Middle frontal gyrus (tissue), 1 donor: ENCODE results near the gene MARCHF11.

Experiments
- DNase-seq: peaks from one replicate; pipeline ENCODE4 v3.0.0-alpha.2; 2015; ENCODE audit warnings: low spot score; ENCODE audit errors: extremely low spot score

The MARCHF11 gene

GRCh38 chr5:16057277-16057676 is 122.3 kb downstream of the MARCHF11 start:
- DNase-seq: no peak

- DNase-seq: no peak
Observed at GRCh38 chr5:16051246-16051755, 128.3 kb downstream of the MARCHF11 start.

- DNase-seq: no peak
Observed at GRCh38 chr5:16050414-16050813, 129.2 kb downstream of the MARCHF11 start.

- DNase-seq: no peak
Observed at GRCh38 chr5:16049761-16050160, 129.8 kb downstream of the MARCHF11 start.

- no peak for DNase-seq
Observed at GRCh38 chr5:16048132-16048531, 131.5 kb downstream of the MARCHF11 start.

GRCh38 chr5:16043349-16043965 is 136.1 kb downstream of the MARCHF11 start:
- DNase-seq: no peak

GRCh38 chr5:16037121-16037845 is 142.3 kb downstream of the MARCHF11 start:
- no peak for DNase-seq

DNA sequence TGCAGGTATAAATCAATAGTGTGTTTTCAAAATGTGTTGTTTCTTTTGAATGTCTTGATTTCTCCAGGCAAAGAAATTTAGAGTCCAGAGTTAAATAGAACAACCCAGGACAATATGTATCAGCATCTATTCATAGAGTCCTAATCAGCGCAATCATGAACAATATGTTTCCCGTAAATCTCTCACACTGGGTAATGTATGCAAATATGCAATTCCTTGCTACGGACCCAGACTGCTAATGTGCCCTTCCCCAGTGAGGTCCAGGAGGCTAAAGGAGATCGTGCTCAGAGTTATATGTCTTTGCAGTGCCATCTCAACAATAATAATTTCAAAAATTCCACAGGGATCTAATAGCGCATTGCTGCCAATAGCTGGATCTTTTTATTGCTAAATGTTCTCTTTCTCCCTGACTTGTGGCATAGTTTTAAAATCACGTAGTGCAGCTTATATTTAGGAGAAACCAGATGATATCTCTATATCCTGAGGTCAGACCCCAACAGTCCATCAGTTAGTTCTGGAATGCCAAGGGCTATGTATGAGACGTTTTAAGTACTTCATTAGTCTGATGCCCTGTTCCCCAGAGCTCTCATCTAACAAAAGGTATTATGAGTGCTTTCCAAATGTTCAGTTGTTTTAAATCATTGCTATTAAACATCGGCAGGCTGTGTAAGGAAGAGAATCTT is 145.1 kb downstream of the MARCHF11 start:
- no peak for DNase-seq

DNA sequence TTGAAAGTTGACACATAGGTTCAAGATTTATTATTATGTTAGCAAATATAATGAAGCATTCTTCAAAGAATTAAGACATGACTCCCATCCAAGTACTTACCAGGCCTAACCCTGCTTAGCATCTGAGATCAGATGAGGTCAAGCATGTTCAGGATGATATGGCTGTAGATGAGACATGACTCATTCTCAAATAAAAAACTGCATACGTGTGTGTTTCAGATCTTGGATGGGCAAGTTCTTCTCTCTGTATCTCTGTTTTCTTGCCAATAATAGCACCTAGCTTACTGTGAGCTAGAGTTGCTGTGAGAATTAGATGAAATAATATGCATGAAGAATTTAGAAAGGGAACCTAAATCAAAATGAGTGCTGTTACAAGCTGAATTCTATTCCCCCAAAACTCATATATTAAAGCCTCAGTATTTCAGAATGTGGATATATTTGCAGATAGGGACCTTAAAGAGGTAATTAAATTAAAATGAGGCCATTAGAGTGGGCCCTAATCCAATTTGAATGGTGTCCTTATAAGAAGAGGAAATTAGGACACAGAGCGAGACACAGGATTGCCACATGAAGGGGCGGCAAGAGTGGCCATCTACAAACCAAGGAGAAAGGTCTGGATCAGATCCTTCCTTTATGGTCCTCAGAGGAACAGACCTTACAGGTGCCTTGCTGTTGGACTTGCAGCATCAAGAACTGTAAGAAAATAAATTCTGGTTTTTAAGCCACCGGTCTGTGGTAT is 146.2 kb downstream of the MARCHF11 start:
- DNase-seq: no peak

DNA sequence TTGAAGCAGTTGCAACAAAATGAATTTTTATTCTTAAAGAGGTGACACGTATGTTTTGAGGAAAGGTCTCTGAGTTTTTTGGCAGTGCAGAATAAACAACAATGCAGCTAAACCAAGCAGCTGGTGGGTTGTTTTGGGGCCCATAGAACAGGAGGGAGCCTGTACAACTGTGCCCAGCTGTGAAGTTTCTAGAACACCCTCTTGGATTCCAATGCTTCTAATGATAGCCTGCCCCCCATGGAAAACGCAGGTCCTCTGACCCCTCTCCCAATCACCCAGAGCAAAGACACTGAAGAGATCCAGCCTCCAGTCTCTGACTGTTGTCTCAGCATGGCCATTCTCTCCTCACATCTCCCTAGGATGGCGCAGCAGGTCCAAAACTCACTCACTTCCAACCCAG is 150.9 kb downstream of the MARCHF11 start:
- no peak for DNase-seq

GRCh38 chr5:16025681-16026080 is 153.9 kb downstream of the MARCHF11 start:
- DNase-seq: no peak

GRCh38 chr5:16018970-16019369 is 160.6 kb downstream of the MARCHF11 start:
- no peak for DNase-seq

GRCh38 chr5:16017720-16018119 is 161.9 kb downstream of the MARCHF11 start:
- no peak for DNase-seq
